Naive thymus-derived CD4-positive, alpha-beta T cell (primary cell): Measurements from ENCODE around the gene PADI1. TPM values are rescaled to one million over a fixed set of nuclear protein-coding genes. Genes with fewer than 3 reads are reported as not detected.
A peak's percentile ranks its signal among the peaks of the same experiment; 100 is the strongest.

Experiments used
- ATAC-seq: fragments of 150-1000 bp; cut with Tn5 transposase; 2 replicates; pipeline ENCODE4 v1.10.0; 2021; ENCODE audit warnings: mild to moderate bottlenecking, moderate library complexity
- CTCF ChIA-PET: fragments of 350-600 bp; sonication (Branson Sonifier 250); formaldehyde crosslinking; loops from one replicate; lab custom pipeline; 2021; ENCODE audit warnings: antibody characterized with exemption; lab: Charles Lee
- POLR2A ChIA-PET: fragments of 350-600 bp; sonication (Branson Sonifier 250); formaldehyde crosslinking; loops from one replicate; lab custom pipeline; 2021; ENCODE audit warnings: antibody characterized with exemption, inconsistent platforms; lab: Charles Lee
- DNase-seq, 9 donors: peaks; one replicate each; pipeline versions ENCODE4 v3.0.0 to v3.0.0-alpha.2; 2020 to 2022; ENCODE audit warnings: mixed read lengths in 1 of 9
- H3K27ac ChIP-seq: one replicate; pipeline ENCODE4 v1.7.0; 2013; ENCODE audit warnings: mild to moderate bottlenecking, low read depth, low read length, moderate library complexity
- H3K27me3 ChIP-seq, 2 donors: one replicate each; pipeline ENCODE4 v1.7.0; 2013; ENCODE audit warnings: low read length in 2 of 2, mild to moderate bottlenecking in 2 of 2, moderate library complexity in 2 of 2; ENCODE audit not compliant: control insufficient read depth in 2 of 2, insufficient read depth in 2 of 2
- H3K36me3 ChIP-seq, 3 experiments: 1 replicate in 2 of 3; 2 replicates in 1 of 3; pipeline ENCODE4 v1.7.0; 2013; ENCODE audit warnings: low read length in 3 of 3, mild to moderate bottlenecking in 3 of 3, moderate library complexity in 1 of 3; ENCODE audit not compliant: insufficient read depth in 3 of 3, control insufficient read depth in 2 of 3
- H3K4me1 ChIP-seq, 2 donors: one replicate each; pipeline ENCODE4 v1.7.0; 2013; ENCODE audit warnings: low read length in 2 of 2, mild to moderate bottlenecking in 2 of 2, moderate library complexity in 1 of 2; ENCODE audit not compliant: control insufficient read depth in 2 of 2, insufficient read depth in 2 of 2
- H3K4me3 ChIP-seq: 2 replicates; pipeline ENCODE4 v1.7.0; 2013; ENCODE audit warnings: mild to moderate bottlenecking, low read length
- H3K9me3 ChIP-seq, 3 experiments: 1 replicate in 2 of 3; 2 replicates in 1 of 3; pipeline ENCODE4 v1.7.0; 2013; ENCODE audit warnings: low read length in 3 of 3; ENCODE audit not compliant: control insufficient read depth in 2 of 3
- H3K27ac Mint-ChIP-seq, 9 donors: one replicate each; pipeline ENCODE4 v1.8.0; 2020 to 2022; ENCODE audit warnings: mixed read lengths in 9 of 9, mild to moderate bottlenecking in 8 of 9, moderate library complexity in 5 of 9, inconsistent platforms in 2 of 9
- H3K27me3 Mint-ChIP-seq, 5 donors: one replicate each; pipeline ENCODE4 v1.8.0; 2021 to 2022; ENCODE audit warnings: mixed read lengths in 5 of 5, mild to moderate bottlenecking in 1 of 5
- H3K36me3 Mint-ChIP-seq, 5 donors: one replicate each; pipeline ENCODE4 v1.8.0; 2020 to 2022; ENCODE audit warnings: mixed read lengths in 5 of 5, mild to moderate bottlenecking in 3 of 5, inconsistent platforms in 1 of 5
- H3K4me1 Mint-ChIP-seq, 7 donors: one replicate each; pipeline ENCODE4 v1.8.0; 2020 to 2022; ENCODE audit warnings: mixed read lengths in 7 of 7, mild to moderate bottlenecking in 3 of 7, inconsistent platforms in 1 of 7
- H3K4me3 Mint-ChIP-seq, 10 donors: one replicate each; pipeline ENCODE4 v1.8.0; 2020 to 2022; ENCODE audit warnings: mild to moderate bottlenecking in 10 of 10, mixed read lengths in 10 of 10, moderate library complexity in 6 of 10, inconsistent platforms in 2 of 10
- H3K9me3 Mint-ChIP-seq, 11 donors: one replicate each; pipeline ENCODE4 v1.8.0; 2020 to 2022; ENCODE audit warnings: mixed read lengths in 11 of 11, mild to moderate bottlenecking in 4 of 11, inconsistent platforms in 1 of 11, moderate library complexity in 1 of 11
- intact Hi-C, 2 donors: fragments of 100-400 bp; cut with micrococcal nuclease; formaldehyde crosslinking; loops; one replicate each; pipeline ENCODE4 v1.15.1; 2023
- polyA plus RNA-seq, 2 donors: library from polyadenylated mRNA; unstranded; fragments of 300-500 nt; fragmentation: Illumina TruSeq; gene quantifications; one replicate each; pipeline ENCODE4 v1.2.3, GENCODE V29; 2021
- total RNA-seq, 6 experiments: library from RNA in 5 of 6; stranded (reverse) in 5 of 6; gene quantifications; 1 replicate in 5 of 6; 2 replicates in 1 of 6; pipeline ENCODE4 v1.2.3 and lab custom pipeline; 2021 to 2026

The PADI1 gene
- total and polyA plus RNA-seq, 7 experiments from 2014 or later, result not detected

- Mint-ChIP-seq H3K4me1 (no peaks in the 10 kb centered on the region), H3K27ac (no peak overlapping the region), H3K9me3 (no peaks in the 10 kb centered on the region), H3K36me3 (no peaks in the 10 kb centered on the region), H3K27me3 (peaks cover 0 to 18% (median 7%) of the 10 kb centered on the region in 5 donors), H3K4me3 (no peak overlapping the region)
- no peak for ATAC-seq
- DNase-seq, result peak in 3 of 9 donors; percentile 1 to 39 (median 23)
- Histone ChIP-seq H3K27ac (no peak overlapping the region), H3K27me3 (no peaks in the 10 kb centered on the region), H3K4me3 (no peak overlapping the region), H3K4me1 (no peaks in the 10 kb centered on the region), H3K9me3 (no peaks in the 10 kb centered on the region), H3K36me3 (no peaks in the 10 kb centered on the region)
- intact Hi-C loops, result no loop called here
- ChIA-PET CTCF (interaction anchor here (0.7 kb wide), 1 partner anchor 33 kb away, joined by 4 read pairs; no protein-coding TSS in a partner anchor), POLR2A (no interaction called here)
Measured at GRCh38 chr1:17274186-17275170, 69.5 kb downstream of the PADI1 start.

GRCh38 chr1:17276568-17276967 is 71.6 kb downstream of the PADI1 start:
- Mint-ChIP-seq H3K27me3 (peaks cover 0 to 27% (median 7%) of the 10 kb centered on the region in 5 donors), H3K27ac (no peak overlapping the region), H3K4me1 (no peaks in the 10 kb centered on the region), H3K36me3 (no peaks in the 10 kb centered on the region), H3K4me3 (no peak overlapping the region), H3K9me3 (no peaks in the 10 kb centered on the region)
- H3K4me1 ChIP-seq, result no peaks in the 10 kb centered on the region
- peak; percentile 60 for ATAC-seq
- H3K4me3 ChIP-seq, result no peak overlapping the region
- no peaks in the 10 kb centered on the region for H3K36me3 ChIP-seq
- DNase-seq, result no peak
- intact Hi-C loops, result no loop called here
- POLR2A ChIA-PET, result no interaction called here
- H3K9me3 ChIP-seq, result no peaks in the 10 kb centered on the region
- no peak overlapping the region for H3K27ac ChIP-seq
- CTCF ChIA-PET, result no interaction called here
- H3K27me3 ChIP-seq, result no peaks in the 10 kb centered on the region

GRCh38 chr1:17277511-17278159 is 72.7 kb downstream of the PADI1 start:
- CTCF ChIA-PET, result no interaction called here
- H3K9me3 Mint-ChIP-seq, result no peaks in the 10 kb centered on the region
- no peak overlapping the region for H3K4me3 Mint-ChIP-seq
- ATAC-seq (no peak), DNase-seq (no peak)
- Histone ChIP-seq H3K4me1 (no peaks in the 10 kb centered on the region), H3K36me3 (no peaks in the 10 kb centered on the region), H3K27me3 (no peaks in the 10 kb centered on the region), H3K27ac (no peak overlapping the region), H3K4me3 (no peak overlapping the region), H3K9me3 (no peaks in the 10 kb centered on the region)
- no peak overlapping the region for H3K27ac Mint-ChIP-seq
- H3K27me3 Mint-ChIP-seq, result peaks cover 6 to 33% (median 7%) of the 10 kb centered on the region in 5 donors
- intact Hi-C loops, result no loop called here
- H3K4me1 Mint-ChIP-seq, result peaks cover 0 to 7% (median 5%) of the 10 kb centered on the region in 7 donors
- POLR2A ChIA-PET, result no interaction called here
- no peaks in the 10 kb centered on the region for H3K36me3 Mint-ChIP-seq

DNA sequence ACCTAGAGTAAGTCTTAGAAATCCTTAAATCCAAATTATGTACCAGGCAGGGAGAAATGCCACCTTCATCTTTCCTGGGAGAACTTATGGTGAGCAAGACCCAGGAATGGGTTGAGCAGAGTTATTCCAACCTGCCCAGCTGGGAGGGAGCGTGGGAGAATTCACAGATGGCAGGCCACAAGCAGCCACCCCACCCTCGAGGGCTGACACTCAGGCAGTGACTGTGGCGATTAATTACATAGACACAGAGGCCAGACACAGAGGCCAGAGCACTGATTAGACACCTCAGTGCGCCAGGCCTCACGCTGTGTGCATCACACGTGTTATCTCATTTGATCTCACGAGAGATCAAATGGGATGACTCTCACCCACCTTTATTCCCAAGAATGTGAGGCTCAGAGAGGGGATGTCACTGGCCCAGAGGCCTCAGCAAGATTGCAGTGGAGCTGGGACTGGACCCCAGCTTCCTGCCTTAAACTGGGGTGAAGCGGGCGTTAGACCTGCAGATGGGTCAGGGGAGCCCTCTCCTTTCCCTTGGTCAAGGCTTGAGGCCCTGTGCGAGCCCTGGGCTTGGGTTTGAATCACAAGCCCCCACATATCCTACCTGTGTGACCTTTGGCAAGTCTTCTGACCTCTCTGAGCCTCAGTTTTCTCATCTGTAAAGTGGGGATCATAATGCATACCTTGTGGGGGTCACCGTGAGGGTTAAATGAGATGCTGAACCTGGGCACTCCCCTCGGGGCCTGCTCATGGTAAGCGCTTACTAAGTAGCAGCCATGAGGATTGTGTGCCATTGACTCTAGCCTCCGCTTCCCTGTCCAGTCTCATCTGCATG is 74.3 kb downstream of the PADI1 start:
- no peaks in the 10 kb centered on the region for H3K27me3 ChIP-seq
- H3K9me3 Mint-ChIP-seq, result no peaks in the 10 kb centered on the region
- DNase-seq (no peak), ATAC-seq (no peak)
- no peak overlapping the region for H3K4me3 Mint-ChIP-seq
- peaks cover 6 to 38% (median 7%) of the 10 kb centered on the region in 5 donors for H3K27me3 Mint-ChIP-seq
- ChIA-PET POLR2A (interaction anchor here (0.5 kb wide), 1 partner anchor 10 kb away, joined by 3 read pairs; no protein-coding TSS in a partner anchor), CTCF (no interaction called here)
- intact Hi-C loops, result no loop called here
- H3K36me3 Mint-ChIP-seq, result no peaks in the 10 kb centered on the region
- no peaks in the 10 kb centered on the region for H3K9me3 ChIP-seq
- H3K27ac Mint-ChIP-seq, result no peak overlapping the region
- H3K27ac ChIP-seq, result no peak overlapping the region
- no peaks in the 10 kb centered on the region for H3K4me1 ChIP-seq
- no peak overlapping the region for H3K4me3 ChIP-seq
- peaks cover 0 to 7% (median 5%) of the 10 kb centered on the region in 7 donors for H3K4me1 Mint-ChIP-seq
- H3K36me3 ChIP-seq, result no peaks in the 10 kb centered on the region

DNA sequence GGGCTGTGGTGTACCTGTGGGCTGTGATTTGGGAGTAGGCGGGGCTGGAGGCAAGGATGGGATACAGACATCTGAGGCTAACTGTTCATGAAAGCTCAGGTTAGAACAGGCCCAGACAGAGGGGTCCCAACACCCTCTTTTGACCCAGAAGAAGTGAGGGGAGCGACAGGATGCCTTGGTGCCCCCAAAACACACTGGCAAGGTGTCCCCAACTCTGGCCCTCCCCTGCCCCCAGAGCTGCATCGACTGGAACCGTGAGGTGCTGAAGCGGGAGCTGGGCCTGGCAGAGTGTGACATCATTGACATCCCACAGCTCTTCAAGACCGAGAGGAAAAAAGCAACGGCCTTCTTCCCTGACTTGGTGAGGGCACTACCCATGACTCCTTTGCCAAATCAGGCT is 75.5 kb downstream of the PADI1 start:
- Histone ChIP-seq H3K27me3 (no peaks in the 10 kb centered on the region), H3K4me3 (no peak overlapping the region), H3K9me3 (no peaks in the 10 kb centered on the region), H3K36me3 (no peaks in the 10 kb centered on the region), H3K27ac (no peak overlapping the region), H3K4me1 (no peaks in the 10 kb centered on the region)
- ChIA-PET POLR2A (no interaction called here), CTCF (no interaction called here)
- intact Hi-C loops, result no loop called here
- H3K9me3 Mint-ChIP-seq, result no peaks in the 10 kb centered on the region
- H3K4me1 Mint-ChIP-seq, result peaks cover 0 to 7% (median 5%) of the 10 kb centered on the region in 7 donors
- DNase-seq (no peak), ATAC-seq (no peak)
- H3K27ac Mint-ChIP-seq, result no peak overlapping the region
- H3K4me3 Mint-ChIP-seq, result no peak overlapping the region
- H3K36me3 Mint-ChIP-seq, result no peaks in the 10 kb centered on the region
- H3K27me3 Mint-ChIP-seq, result peaks cover 5 to 41% (median 6%) of the 10 kb centered on the region in 5 donors

DNA sequence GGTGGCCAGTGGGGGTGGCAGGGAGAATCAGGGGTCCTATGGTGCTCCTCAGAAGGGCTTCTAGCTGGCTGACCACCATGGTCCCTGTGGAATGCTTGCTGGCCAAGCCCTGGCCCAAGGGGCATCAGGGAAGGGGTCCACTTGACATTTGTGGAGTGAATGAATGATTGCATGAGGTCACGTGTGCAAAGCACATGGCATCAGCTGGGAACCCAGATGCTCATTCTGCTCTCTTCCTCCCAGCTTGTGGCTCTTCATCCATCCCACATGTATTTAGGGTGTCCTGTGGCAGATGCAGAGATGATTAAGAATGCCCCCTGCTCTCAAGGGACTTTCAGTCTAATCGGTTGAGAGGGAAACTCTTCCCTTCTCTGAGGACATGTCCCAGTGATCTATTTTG is 76.0 kb downstream of the PADI1 start:
- Mint-ChIP-seq H3K4me3 (no peak overlapping the region), H3K4me1 (peaks cover 0 to 7% (median 5%) of the 10 kb centered on the region in 7 donors), H3K27me3 (peaks cover under 1 to 36% (median 6%) of the 10 kb centered on the region in 5 donors), H3K27ac (no peak overlapping the region), H3K9me3 (no peaks in the 10 kb centered on the region), H3K36me3 (no peaks in the 10 kb centered on the region)
- ChIA-PET CTCF (no interaction called here), POLR2A (no interaction called here)
- H3K36me3 ChIP-seq, result no peaks in the 10 kb centered on the region
- DNase-seq (no peak), ATAC-seq (no peak)
- no peak overlapping the region for H3K4me3 ChIP-seq
- no peaks in the 10 kb centered on the region for H3K4me1 ChIP-seq
- H3K9me3 ChIP-seq, result no peaks in the 10 kb centered on the region
- intact Hi-C loops, result no loop called here
- H3K27ac ChIP-seq, result no peak overlapping the region
- H3K27me3 ChIP-seq, result no peaks in the 10 kb centered on the region
